ENCODE data around the gene IL18R1.

- no peak for TF ChIP-seq MAX (IDR thresholded peaks at IDR 0.05; ENCODE audit: low read depth, low read length)
- TF ChIP-seq CTCF (IDR thresholded peaks at IDR 0.05; ENCODE audit: low read depth, low read length), result no peak
- TF ChIP-seq POLR2A (IDR thresholded peaks at IDR 0.05; ENCODE audit: extremely low read depth, insufficient read length), result no peak
Observed at GRCh38 chr2:102437122-102437521, 81.5 kb downstream of the IL18R1 start.
